LNCAP (cell line): Measurements from ENCODE around the gene NPSR1.

Experiments
- TF ChIP-seq, protein P1 (sequence below): fragments of 450-650 bp; IDR thresholded peaks from 2 replicates; pipeline ENCODE4 v1.5.1; 2017; ENCODE audit warnings: mild to moderate bottlenecking

The NPSR1 gene

DNA sequence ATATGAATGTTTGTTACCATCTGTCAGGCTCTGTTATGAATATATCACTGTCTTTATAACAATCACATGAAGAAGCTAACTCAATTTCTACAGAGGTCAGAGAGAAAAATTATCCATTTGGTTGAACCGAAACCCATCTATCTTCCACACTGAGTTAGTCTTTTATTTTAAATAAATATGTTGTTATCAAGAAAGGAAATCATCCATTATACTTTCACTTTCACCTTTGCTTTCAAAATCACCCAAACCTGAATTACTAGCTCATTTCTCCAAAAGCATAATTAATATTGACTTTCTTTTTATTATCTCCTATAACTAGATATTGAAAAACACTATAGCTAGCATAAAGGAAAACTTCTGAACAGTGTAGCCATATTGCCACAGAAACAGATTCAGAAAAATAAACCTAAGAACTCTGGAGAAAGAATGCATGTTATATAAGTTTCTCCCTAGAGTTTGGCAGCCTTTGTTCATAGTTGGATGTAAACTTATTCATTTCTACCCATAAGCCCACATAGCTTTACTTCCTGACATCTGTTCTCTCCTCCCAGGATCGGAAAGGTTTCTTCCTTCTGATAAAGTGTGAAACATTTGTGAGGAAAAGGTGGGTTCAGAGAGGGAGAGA lies 66.0 kb downstream of the NPSR1 start:
- TF ChIP-seq, protein P1, sequence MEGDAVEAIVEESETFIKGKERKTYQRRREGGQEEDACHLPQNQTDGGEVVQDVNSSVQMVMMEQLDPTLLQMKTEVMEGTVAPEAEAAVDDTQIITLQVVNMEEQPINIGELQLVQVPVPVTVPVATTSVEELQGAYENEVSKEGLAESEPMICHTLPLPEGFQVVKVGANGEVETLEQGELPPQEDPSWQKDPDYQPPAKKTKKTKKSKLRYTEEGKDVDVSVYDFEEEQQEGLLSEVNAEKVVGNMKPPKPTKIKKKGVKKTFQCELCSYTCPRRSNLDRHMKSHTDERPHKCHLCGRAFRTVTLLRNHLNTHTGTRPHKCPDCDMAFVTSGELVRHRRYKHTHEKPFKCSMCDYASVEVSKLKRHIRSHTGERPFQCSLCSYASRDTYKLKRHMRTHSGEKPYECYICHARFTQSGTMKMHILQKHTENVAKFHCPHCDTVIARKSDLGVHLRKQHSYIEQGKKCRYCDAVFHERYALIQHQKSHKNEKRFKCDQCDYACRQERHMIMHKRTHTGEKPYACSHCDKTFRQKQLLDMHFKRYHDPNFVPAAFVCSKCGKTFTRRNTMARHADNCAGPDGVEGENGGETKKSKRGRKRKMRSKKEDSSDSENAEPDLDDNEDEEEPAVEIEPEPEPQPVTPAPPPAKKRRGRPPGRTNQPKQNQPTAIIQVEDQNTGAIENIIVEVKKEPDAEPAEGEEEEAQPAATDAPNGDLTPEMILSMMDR = no peak

DNA sequence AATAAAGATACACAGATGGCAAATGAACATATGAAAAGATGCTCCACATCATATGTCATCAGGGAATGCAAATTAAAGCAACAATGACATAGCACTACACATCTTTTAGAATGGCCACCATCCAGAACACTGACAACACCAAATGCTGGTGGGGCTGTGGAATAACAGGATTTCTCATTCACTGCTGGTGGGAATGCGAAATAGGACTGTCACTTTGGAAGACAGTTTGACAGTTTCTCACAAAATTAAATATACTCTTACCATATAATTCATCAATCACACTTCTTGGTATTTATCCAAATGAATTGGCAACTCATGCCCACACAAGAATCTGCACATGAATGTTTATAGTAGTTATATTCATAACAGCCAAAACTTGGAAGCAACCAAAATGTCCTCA lies 68.2 kb downstream of the NPSR1 start:
- TF ChIP-seq, protein P1 = no peak

DNA sequence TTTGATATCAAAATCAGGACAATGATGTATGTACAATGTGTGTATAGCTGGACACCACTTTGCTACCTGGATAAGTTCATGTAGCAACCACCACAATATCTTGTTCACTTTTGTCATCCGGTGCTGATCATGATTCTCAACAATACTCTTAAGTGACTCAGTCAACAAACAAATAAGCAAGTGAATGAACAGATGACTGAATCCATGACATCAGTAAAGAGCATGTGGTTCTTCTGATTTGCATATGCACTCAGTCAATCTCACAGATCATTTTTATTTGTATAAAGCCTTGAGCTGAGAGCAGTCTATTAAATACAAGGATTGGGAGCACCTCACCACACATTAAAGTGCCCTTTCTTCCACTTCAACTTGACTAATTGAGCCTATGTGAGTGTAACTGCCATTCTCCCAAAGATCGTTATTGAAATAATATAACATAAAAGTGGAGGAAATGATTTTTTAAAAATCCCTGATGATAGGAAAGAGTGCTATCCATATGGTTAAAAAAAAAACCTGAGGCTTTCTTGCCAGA lies 69.5 kb downstream of the NPSR1 start:
- TF ChIP-seq, protein P1 = no peak

DNA sequence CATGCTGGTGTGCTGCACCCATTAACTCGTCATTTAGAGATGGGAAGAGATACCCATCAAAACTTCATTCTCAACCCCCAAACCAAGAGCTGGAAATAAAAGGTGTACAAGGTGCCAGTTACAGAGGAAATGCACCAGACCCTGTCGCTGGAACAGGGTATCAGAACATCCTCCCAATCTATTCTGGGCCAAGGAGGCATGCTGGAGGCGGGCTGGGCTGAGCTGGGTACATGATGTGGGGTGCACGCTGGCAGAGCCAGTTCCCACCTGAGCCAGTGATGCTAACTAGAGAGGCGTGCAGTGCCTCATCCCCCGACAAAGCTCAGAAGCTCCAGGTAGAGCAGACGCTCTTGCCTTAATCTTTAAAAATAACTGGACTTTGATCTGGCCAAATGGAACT lies 70.1 kb downstream of the NPSR1 start:
- TF ChIP-seq, protein P1 = no peak

DNA sequence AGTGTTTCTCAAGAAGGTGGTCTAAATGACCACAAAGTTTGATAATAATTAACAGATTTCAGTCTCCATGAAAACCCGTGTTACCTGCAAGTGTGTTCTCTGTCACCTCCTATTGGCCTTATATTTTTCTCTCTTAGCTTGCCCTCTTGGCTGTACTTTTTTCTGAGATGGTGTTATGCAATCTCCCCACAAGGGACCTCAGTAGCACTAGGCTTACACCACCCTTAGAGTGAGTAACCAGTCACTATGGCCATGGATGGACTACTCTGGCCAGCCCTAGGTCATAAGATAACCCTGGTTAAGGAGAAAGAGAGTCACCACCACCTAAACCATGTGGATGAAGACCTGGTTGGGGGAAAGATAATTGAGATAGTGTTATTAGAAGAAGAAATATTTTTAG lies 76.8 kb downstream of the NPSR1 start:
- TF ChIP-seq, protein P1 = no peak

DNA sequence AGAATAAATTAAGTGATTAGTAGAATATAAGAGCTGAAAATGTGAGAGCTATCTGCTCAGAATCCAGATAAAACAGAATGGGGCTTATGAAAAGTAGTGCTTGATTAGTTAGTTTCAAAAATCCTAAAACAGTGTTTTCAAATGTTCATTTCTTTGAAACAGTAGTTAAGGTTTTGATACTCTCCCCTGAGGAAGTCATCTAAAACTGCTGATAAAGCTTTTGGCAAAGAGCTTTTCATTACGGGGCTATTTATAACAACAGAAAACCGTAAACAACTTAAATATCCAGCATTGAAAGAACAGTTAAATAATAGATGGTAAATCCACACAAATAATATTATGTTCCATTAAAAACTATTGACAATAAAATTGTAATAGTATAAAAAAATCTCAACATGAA lies 77.5 kb downstream of the NPSR1 start:
- TF ChIP-seq, protein P1 = no peak

DNA sequence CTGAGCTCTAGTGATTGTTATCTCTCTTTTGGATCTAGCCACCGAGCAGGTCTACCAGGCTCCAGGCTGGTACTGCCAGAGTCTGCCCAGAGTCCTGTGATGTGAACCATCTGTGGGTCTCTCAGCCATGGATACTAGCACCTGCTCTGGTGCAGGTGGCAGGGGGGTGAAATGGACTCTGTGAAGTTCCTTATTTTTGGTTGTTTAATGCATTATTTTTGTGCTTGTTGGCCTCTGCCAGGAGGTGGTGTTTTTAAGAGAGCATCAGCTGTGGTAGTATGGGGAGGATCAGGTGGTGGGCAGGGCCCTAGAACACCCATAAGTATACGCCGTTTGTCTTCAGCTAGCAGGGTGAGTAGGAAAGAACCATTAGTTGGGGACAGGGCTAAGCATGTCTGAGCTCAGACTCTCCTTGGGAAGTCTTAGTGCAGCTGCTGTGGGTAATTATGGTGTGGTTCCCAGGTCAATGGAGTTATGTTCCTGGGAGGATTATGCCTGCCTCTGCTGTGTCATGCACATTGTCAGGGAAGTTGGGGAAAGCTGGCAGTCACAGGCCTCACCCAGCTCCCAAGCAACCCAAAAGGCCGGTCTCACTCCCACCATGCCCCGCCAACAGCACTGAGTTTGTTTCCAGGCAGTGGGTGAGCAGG lies 81.8 kb downstream of the NPSR1 start:
- TF ChIP-seq, protein P1 = no peak
